ENCODE data around the gene ENGASE.

DNA sequence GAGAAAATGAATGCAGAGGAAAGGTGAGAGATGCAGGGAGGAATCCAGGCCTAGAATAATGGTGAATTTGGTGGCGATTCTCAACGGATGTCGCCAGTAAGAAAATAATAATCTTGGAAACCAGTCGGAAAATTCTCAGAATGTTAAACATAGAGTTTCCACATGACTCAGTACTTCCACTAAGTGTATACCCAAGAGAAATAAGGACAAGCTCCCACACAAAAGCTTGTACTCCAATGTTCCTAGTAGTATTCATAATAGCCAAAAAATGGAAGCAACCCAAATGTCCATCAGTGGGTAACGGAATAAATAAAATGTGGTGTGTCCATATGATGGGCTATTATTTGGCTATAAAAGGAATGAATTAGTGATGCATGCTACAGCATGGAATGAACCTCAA lies 19.4 kb upstream of the ENGASE start:
- TF ChIP-seq, protein P1, sequence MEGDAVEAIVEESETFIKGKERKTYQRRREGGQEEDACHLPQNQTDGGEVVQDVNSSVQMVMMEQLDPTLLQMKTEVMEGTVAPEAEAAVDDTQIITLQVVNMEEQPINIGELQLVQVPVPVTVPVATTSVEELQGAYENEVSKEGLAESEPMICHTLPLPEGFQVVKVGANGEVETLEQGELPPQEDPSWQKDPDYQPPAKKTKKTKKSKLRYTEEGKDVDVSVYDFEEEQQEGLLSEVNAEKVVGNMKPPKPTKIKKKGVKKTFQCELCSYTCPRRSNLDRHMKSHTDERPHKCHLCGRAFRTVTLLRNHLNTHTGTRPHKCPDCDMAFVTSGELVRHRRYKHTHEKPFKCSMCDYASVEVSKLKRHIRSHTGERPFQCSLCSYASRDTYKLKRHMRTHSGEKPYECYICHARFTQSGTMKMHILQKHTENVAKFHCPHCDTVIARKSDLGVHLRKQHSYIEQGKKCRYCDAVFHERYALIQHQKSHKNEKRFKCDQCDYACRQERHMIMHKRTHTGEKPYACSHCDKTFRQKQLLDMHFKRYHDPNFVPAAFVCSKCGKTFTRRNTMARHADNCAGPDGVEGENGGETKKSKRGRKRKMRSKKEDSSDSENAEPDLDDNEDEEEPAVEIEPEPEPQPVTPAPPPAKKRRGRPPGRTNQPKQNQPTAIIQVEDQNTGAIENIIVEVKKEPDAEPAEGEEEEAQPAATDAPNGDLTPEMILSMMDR (IDR thresholded peaks at IDR 0.05; ENCODE audit: insufficient read depth, low read length, poor library complexity, severe bottlenecking): no peak
- TF ChIP-seq EZH2phosphoT487 (conservative IDR thresholded peaks at IDR 0.05; ENCODE audit: low read length): no peak

All from SU-DHL-6 (cell line).